Motor neuron (in vitro differentiated cells): ENCODE measurements around the gene KIRREL3. TPM values are rescaled to one million over a fixed set of nuclear protein-coding genes. Genes with fewer than 3 reads are reported as not detected.
A peak's percentile ranks its signal among the peaks of the same experiment; 100 is the strongest.

Experiments
- ATAC-seq, 8 experiments: fragments of 200-7000 bp; cut with Tn5 transposase; replicated peaks in 6 of 8; 2 replicates each; pipeline ENCODE4 v1.8.0; 2021; ENCODE audit warnings: mild to moderate bottlenecking in 8 of 8, moderate library complexity in 8 of 8
- H3K27ac ChIP-seq, 2 donors: fragments of 250-450 bp; sonication (Bioruptor Pico); 2 replicates each; pipeline ENCODE4 v1.9.0; 2021; ENCODE audit warnings: antibody characterized with exemption in 2 of 2, mild to moderate bottlenecking in 2 of 2, moderate library complexity in 1 of 2
- H3K4me1 ChIP-seq, 2 donors: fragments of 250-450 bp; sonication (Bioruptor Pico); replicated peaks in 1 of 2; 2 replicates each; pipeline ENCODE4 v1.6.1; 2021; ENCODE audit warnings: antibody characterized with exemption in 2 of 2, mild to moderate bottlenecking in 2 of 2, moderate library complexity in 1 of 2
- H3K4me3 ChIP-seq, 5 donors: fragments of 250-450 bp; sonication (Bioruptor Pico); 2 replicates each; pipeline ENCODE4 v1.9.0; 2021; ENCODE audit warnings: antibody characterized with exemption in 5 of 5, mild to moderate bottlenecking in 5 of 5, moderate library complexity in 4 of 5
- WGBS, 10 experiments: fragments of 450-650 bp; shearing (Covaris generic); methylation state at CpG; one replicate each; pipeline ENCODE4 v1.0.0; 2022; 5-methylcytosine and 5-hydroxymethylcytosine counted together
- in situ Hi-C, 9 experiments: fragments of 400-800 bp; cut with MboI; loops; one replicate each; pipeline ENCODE4 v1.15.0; 2021; ENCODE audit warnings: low sequenced_read_pairs in 9 of 9, low pct_unique_long_range_greater_than_20kb in 2 of 9; ENCODE audit not compliant: unreplicated experiment in 9 of 9
- total RNA-seq, 8 experiments: library from RNA; unstranded; fragments of 300-600 nt; gene quantifications; 2 replicates each; pipeline versions ENCODE4 v1.2.3 to v1.2.4, GENCODE V29; 2022

The KIRREL3 gene
- total RNA-seq, 8 experiments from 2014 or later = 3.2 to 53.1 (median 4.8) TPM

GRCh38 chr11:126476977-126477376 is 523.6 kb downstream of the KIRREL3 start:
- peak in 5 of 8 experiments; percentile 4 to 44 (median 35) for ATAC-seq
- H3K4me1 ChIP-seq = peaks cover 23 to 25% of the 10 kb centered on the region in 2 donors
- in situ Hi-C loops = no loop called here
- H3K4me3 ChIP-seq = no peak overlapping the region
- 43 to 82% (median 80%) methylated on average over 1 to 7 of the region's 9 CpGs; no CpG with 5 or more reads in 5 of the 10 experiments for WGBS, 10 experiments
- no peak overlapping the region for H3K27ac ChIP-seq

GRCh38 chr11:126476266-126476924 is 524.2 kb downstream of the KIRREL3 start:
- ATAC-seq = peak in 5 of 8 experiments; percentile 51 to 83 (median 72)
- WGBS, 10 experiments = 35 to 100% (median 60%) methylated on average over 1 to 2 of the region's 15 CpGs; no CpG with 5 or more reads in 6 of the 10 experiments
- in situ Hi-C loops = no loop called here
- peaks cover 23 to 25% of the 10 kb centered on the region in 2 donors for H3K4me1 ChIP-seq
- peak overlapping the region in 1 of 2 donors; percentile 9 for H3K27ac ChIP-seq
- H3K4me3 ChIP-seq = no peak overlapping the region

- WGBS, 10 experiments = 81 to 100% (median 95%) methylated on average over 1 to 7 of the region's 26 CpGs; no CpG with 5 or more reads in 6 of the 10 experiments
- no peak overlapping the region for H3K4me3 ChIP-seq
- no peak overlapping the region for H3K27ac ChIP-seq
- peaks cover 20 to 25% of the 10 kb centered on the region in 2 donors for H3K4me1 ChIP-seq
- ATAC-seq = peak in 1 of 8 experiments; percentile 65
- in situ Hi-C loops = no loop called here
These were observed 525.3 kb downstream of the KIRREL3 start for GRCh38 chr11:126475014-126475991.

GRCh38 chr11:126474220-126474619 is 526.4 kb downstream of the KIRREL3 start:
- 97 to 100% (median 100%) methylated on average over 1 to 6 of the region's 9 CpGs; no CpG with 5 or more reads in 6 of the 10 experiments for WGBS, 10 experiments
- Histone ChIP-seq H3K27ac (no peak overlapping the region), H3K4me1 (peaks cover 17 to 20% of the 10 kb centered on the region in 2 donors), H3K4me3 (no peak overlapping the region)
- no peak for ATAC-seq
- in situ Hi-C loops = no loop called here

- WGBS, 10 experiments = 40 to 100% (median 91%) methylated on average over 1 to 7 of the region's 16 CpGs; no CpG with 5 or more reads in 6 of the 10 experiments
- no peak for ATAC-seq
- no peak overlapping the region for H3K27ac ChIP-seq
- peaks cover 17 to 20% of the 10 kb centered on the region in 2 donors for H3K4me1 ChIP-seq
- no peak overlapping the region for H3K4me3 ChIP-seq
- in situ Hi-C loops = no loop called here
These were observed 527.3 kb downstream of the KIRREL3 start for GRCh38 chr11:126473269-126473668.

DNA sequence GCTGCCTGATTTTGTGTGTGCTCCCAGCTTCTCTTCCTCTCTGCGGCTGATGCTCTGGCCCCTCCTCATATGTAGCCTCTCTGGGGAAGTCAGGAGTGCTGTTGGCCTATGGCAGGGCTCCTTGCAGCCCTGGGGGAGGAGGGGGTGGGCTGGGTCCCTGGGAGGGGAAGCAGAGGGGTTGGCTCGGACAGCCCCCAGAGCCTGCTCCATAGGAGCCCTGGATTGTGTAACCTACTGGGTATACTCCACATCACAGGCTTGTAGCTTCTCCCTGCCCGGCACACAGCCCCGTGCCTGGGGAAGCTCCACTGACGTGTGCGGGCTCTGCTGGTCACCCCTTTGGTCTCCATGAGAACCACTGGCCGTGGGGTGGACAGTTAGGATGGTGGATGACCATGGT is 531.3 kb downstream of the KIRREL3 start:
- no peak for ATAC-seq
- WGBS, 10 experiments = 93 to 100% methylated on average over 1 to 3 of the region's 7 CpGs; no CpG with 5 or more reads in 8 of the 10 experiments
- in situ Hi-C loops = no loop called here
- H3K27ac ChIP-seq = no peak overlapping the region
- peaks cover 7 to 10% of the 10 kb centered on the region in 2 donors for H3K4me1 ChIP-seq
- H3K4me3 ChIP-seq = no peak overlapping the region

DNA sequence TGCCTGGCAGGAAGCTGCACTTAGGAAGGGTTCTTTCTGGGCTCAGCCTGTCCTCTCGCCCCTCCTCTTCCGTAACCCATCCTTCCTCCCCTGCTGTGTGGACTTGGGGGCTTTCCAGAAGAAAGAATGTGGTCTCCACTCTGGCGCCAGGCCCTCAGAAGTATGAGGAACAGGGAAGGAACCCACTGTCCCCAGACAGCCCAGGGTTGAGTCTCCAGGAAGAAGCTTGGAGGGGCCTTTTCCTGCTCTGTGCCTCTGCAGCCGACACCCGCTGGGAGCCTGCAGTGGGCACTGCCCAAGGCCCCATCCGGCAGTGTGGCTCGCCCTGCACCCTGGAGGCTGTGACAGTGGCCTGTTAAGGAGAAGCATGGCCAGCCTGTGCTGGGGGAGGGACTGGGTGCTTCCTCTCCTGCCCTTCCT is 532.5 kb downstream of the KIRREL3 start:
- H3K4me1 ChIP-seq = peaks cover 7 to 10% of the 10 kb centered on the region in 2 donors
- no peak overlapping the region for H3K4me3 ChIP-seq
- 100% methylated on average over 1 to 2 of the region's 7 CpGs; no CpG with 5 or more reads in 8 of the 10 experiments for WGBS, 10 experiments
- no peak overlapping the region for H3K27ac ChIP-seq
- in situ Hi-C loops = no loop called here
- ATAC-seq = no peak

DNA sequence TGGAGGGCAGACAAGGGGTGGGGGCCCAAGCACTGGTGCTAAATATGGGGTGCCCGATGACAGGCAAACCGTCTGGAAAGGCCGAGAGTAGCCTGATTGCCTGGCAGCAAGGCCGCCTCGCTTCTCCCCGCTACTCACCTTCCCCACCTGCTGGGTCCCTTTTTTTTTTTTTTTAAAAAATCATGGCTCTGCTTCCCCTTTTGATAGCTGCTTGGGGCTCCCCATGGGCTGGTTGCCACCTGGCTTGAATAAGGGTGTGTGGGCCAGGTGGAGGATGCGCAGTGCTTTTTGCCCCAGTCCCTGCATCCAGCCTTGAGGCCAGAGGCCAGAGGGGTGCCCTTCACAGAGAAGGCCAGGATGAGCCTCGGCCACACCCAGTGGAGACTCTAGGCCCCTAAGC is 533.1 kb downstream of the KIRREL3 start:
- H3K27ac ChIP-seq = no peak overlapping the region
- WGBS, 10 experiments = 83 to 100% (median 100%) methylated on average over 2 to 4 of the region's 8 CpGs; no CpG with 5 or more reads in 7 of the 10 experiments
- in situ Hi-C loops = no loop called here
- ATAC-seq = no peak
- H3K4me1 ChIP-seq = peaks cover 7 to 10% of the 10 kb centered on the region in 2 donors
- H3K4me3 ChIP-seq = no peak overlapping the region

DNA sequence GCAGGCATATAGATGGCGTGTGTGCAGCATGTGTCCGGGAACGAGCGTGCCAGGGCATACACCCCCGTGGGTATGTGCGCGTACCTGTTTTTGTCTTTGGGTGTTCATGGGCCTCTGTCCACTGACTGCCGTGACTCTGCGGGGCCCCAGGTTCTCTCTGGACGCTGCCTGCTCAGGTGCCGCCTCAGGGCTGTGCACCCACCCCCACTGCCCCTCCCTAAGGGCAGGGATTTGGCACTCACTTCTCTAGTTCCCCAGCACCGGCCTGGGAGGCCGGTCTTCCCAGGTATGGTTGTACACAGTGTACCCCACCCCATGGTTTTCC is 533.6 kb downstream of the KIRREL3 start:
- in situ Hi-C loops = no loop called here
- no peak overlapping the region for H3K4me3 ChIP-seq
- no peak for ATAC-seq
- WGBS, 10 experiments = 92% methylated on average over 8 of the region's 13 CpGs; no CpG with 5 or more reads in 9 of the 10 experiments
- peaks cover 7 to 10% of the 10 kb centered on the region in 2 donors for H3K4me1 ChIP-seq
- no peak overlapping the region for H3K27ac ChIP-seq

- peak in 6 of 8 experiments; percentile 17 to 59 (median 37) for ATAC-seq
- H3K4me3 ChIP-seq = no peak overlapping the region
- 27 to 70% (median 43%) methylated on average over 1 to 7 of the region's 18 CpGs; no CpG with 5 or more reads in 5 of the 10 experiments for WGBS, 10 experiments
- H3K4me1 ChIP-seq = peaks cover 7 to 10% of the 10 kb centered on the region in 2 donors
- in situ Hi-C loops = no loop called here
- no peak overlapping the region for H3K27ac ChIP-seq
These were observed 534.1 kb downstream of the KIRREL3 start for GRCh38 chr11:126466236-126467045.

GRCh38 chr11:126465573-126466188 is 534.9 kb downstream of the KIRREL3 start:
- H3K4me1 ChIP-seq = peaks cover 7 to 10% of the 10 kb centered on the region in 2 donors
- H3K4me3 ChIP-seq = no peak overlapping the region
- no peak overlapping the region for H3K27ac ChIP-seq
- in situ Hi-C loops = no loop called here
- ATAC-seq = peak; percentile 58 to 90 (median 74)
- WGBS, 10 experiments = 0 to 37% (median 17%) methylated on average over 1 to 5 of the region's 19 CpGs; no CpG with 5 or more reads in 4 of the 10 experiments

GRCh38 chr11:126464796-126465195 is 535.8 kb downstream of the KIRREL3 start:
- 80 to 100% (median 88%) methylated on average over 1 to 4 of the region's 5 CpGs; no CpG with 5 or more reads in 2 of the 10 experiments for WGBS, 10 experiments

More at GRCh38 chr11:126464796-126465195, 535.8 kb downstream of the KIRREL3 start:
- in situ Hi-C loops = no loop called here
- Histone ChIP-seq H3K4me3 (no peak overlapping the region), H3K27ac (no peak overlapping the region), H3K4me1 (peaks cover 12 to 15% of the 10 kb centered on the region in 2 donors)
- ATAC-seq = no peak
